Uterus (tissue), 4 donors: ENCODE results near the gene TTC16. TPM values are rescaled to one million over a fixed set of nuclear protein-coding genes. Genes with fewer than 3 reads are reported as not detected.

Source experiments
- DNase-seq, 2 donors: peaks; one replicate each; pipeline ENCODE4 v3.0.0-alpha.2; 2019 to 2020
- H3K27ac ChIP-seq, 2 donors: fragments of 200-600 bp; sonication (generic); 1 replicate in 1 of 2; 2 replicates in 1 of 2; pipeline ENCODE4 v1.5.1; 2016 to 2018
- H3K27me3 ChIP-seq, 2 donors: fragments of 200-600 bp; sonication (generic); one replicate each; pipeline ENCODE4 v1.5.1; 2018 to 2019; ENCODE audit warnings: control low read depth in 1 of 2
- H3K36me3 ChIP-seq, 2 donors: fragments of 200-600 bp; sonication (generic); one replicate each; pipeline ENCODE4 v1.5.1; 2019; ENCODE audit warnings: control low read depth in 1 of 2
- H3K4me1 ChIP-seq, 2 donors: fragments of 200-600 bp; sonication (generic); one replicate each; pipeline ENCODE4 v1.5.1; 2018 to 2019; ENCODE audit warnings: control low read depth in 1 of 2
- H3K4me3 ChIP-seq, 2 donors: fragments of 200-600 bp; sonication (generic); 1 replicate in 1 of 2; 2 replicates in 1 of 2; pipeline ENCODE4 v1.5.1; 2018 to 2019; ENCODE audit warnings: mild to moderate bottlenecking in 1 of 2
- H3K9me3 ChIP-seq, 2 donors: fragments of 200-600 bp; sonication (generic); one replicate each; pipeline ENCODE4 v1.5.1; 2019; ENCODE audit warnings: control low read depth in 1 of 2
- CTCF ChIP-seq, 4 experiments: fragments of 200-600 bp in 2 of 4; fragments of 450-650 bp in 2 of 4; sonication (generic) in 2 of 4; IDR thresholded peaks; one replicate each; pipeline ENCODE4 v1.5.1; 2016 to 2019; ENCODE audit warnings: antibody characterized with exemption in 4 of 4, mild to moderate bottlenecking in 2 of 4, moderate library complexity in 1 of 4
- POLR2A ChIP-seq, 2 donors: fragments of 450-650 bp; IDR thresholded peaks; one replicate each; pipeline ENCODE4 v1.6.1; 2016; ENCODE audit warnings: antibody characterized with exemption in 2 of 2, mild to moderate bottlenecking in 1 of 2, moderate library complexity in 1 of 2
- intact Hi-C: fragments of 100-400 bp; cut with DNase I; formaldehyde crosslinking; loops from one replicate; pipeline ENCODE4 v1.15.1; 2023; ENCODE audit warnings: low total_unique reads
- total RNA-seq, 4 donors: library from RNA; depleted of rRNA in 3 of 4; stranded (reverse); fragments of >200 nt in 3 of 4; gene quantifications; one replicate each; pipeline versions ENCODE4 v1.1.0 to v1.2.4, GENCODE V29; 2014 to 2023
- donor health status: DM: yes; HTN: yes; CAD: no.

TTC16 gene
- total RNA-seq, 4 donors from 2014 or later, result 0.48 to 12.6 (median 0.67) TPM; not detected in 1

- DNase-seq, result no peak
- no peaks in the 10 kb centered on the region for H3K36me3 ChIP-seq
- H3K27me3 ChIP-seq, result no peaks in the 10 kb centered on the region
- H3K4me1 ChIP-seq, result no peaks in the 10 kb centered on the region
- H3K27ac ChIP-seq, result no peak overlapping the region
- H3K4me3 ChIP-seq, result no peak overlapping the region
- no peak for TF ChIP-seq CTCF (IDR thresholded peaks at IDR 0.05)
- TF ChIP-seq POLR2A (IDR thresholded peaks at IDR 0.05), result no peak
- no peaks in the 10 kb centered on the region for H3K9me3 ChIP-seq
- intact Hi-C loops, result no loop called here
Observed at GRCh38 chr9:127708952-127709587, 6.8 kb upstream of the TTC16 start.

- Histone ChIP-seq H3K27me3 (no peaks in the 10 kb centered on the region), H3K4me1 (no peaks in the 10 kb centered on the region), H3K9me3 (no peaks in the 10 kb centered on the region), H3K36me3 (no peaks in the 10 kb centered on the region), H3K4me3 (no peak overlapping the region), H3K27ac (no peak overlapping the region)
- TF ChIP-seq POLR2A (IDR thresholded peaks at IDR 0.05) (no peak), CTCF (IDR thresholded peaks at IDR 0.05) (no peak)
- intact Hi-C loops, result no loop called here
- no peak for DNase-seq
Observed at GRCh38 chr9:127710204-127710783, 5.6 kb upstream of the TTC16 start.

GRCh38 chr9:127711226-127711701 lies 4.6 kb upstream of the TTC16 start:
- Histone ChIP-seq H3K27ac (no peak overlapping the region), H3K27me3 (no peaks in the 10 kb centered on the region), H3K9me3 (no peaks in the 10 kb centered on the region), H3K36me3 (no peaks in the 10 kb centered on the region), H3K4me1 (no peaks in the 10 kb centered on the region), H3K4me3 (no peak overlapping the region)
- DNase-seq, result no peak
- TF ChIP-seq CTCF (IDR thresholded peaks at IDR 0.05) (no peak), POLR2A (IDR thresholded peaks at IDR 0.05) (no peak)
- intact Hi-C loops, result no loop called here

GRCh38 chr9:127711831-127712274 lies 4.0 kb upstream of the TTC16 start:
- H3K9me3 ChIP-seq, result no peaks in the 10 kb centered on the region
- no peak for TF ChIP-seq CTCF (IDR thresholded peaks at IDR 0.05)
- TF ChIP-seq POLR2A (IDR thresholded peaks at IDR 0.05), result no peak
- intact Hi-C loops, result no loop called here

GRCh38 chr9:127712371-127712770 lies 3.5 kb upstream of the TTC16 start:
- no peak for DNase-seq
- TF ChIP-seq CTCF (IDR thresholded peaks at IDR 0.05) (no peak), POLR2A (IDR thresholded peaks at IDR 0.05) (no peak)
- intact Hi-C loops, result no loop called here
- Histone ChIP-seq H3K4me3 (no peak overlapping the region), H3K4me1 (no peaks in the 10 kb centered on the region), H3K9me3 (no peaks in the 10 kb centered on the region), H3K36me3 (no peaks in the 10 kb centered on the region), H3K27me3 (no peaks in the 10 kb centered on the region), H3K27ac (no peak overlapping the region)

More at GRCh38 chr9:127711831-127712274, 4.0 kb upstream of the TTC16 start:
- Histone ChIP-seq H3K4me1 (no peaks in the 10 kb centered on the region), H3K36me3 (no peaks in the 10 kb centered on the region), H3K27ac (no peak overlapping the region), H3K27me3 (no peaks in the 10 kb centered on the region), H3K4me3 (no peak overlapping the region)
- DNase-seq, result no peak
